Caki2 (cell line): ENCODE measurements around the gene SGCE. TPM values are rescaled to one million over a fixed set of nuclear protein-coding genes. Genes with fewer than 3 reads are reported as not detected.

Source experiments
- DNase-seq: peaks from one replicate; pipeline ENCODE4 v3.0.0-alpha.2; 2015; ENCODE audit warnings: low read depth
- in situ Hi-C: cut with HindIII; loops from 2 replicates; pipeline ENCODE4 v1.10.0; 2016; ENCODE audit warnings: low sequenced_read_pairs, low pct_unique_long_range_greater_than_20kb, mixed read lengths
- total RNA-seq: library from RNA; depleted of rRNA; stranded (reverse); fragments of >200 nt; shearing (Covaris generic); gene quantifications from 2 replicates; pipeline ENCODE4 v1.2.3, GENCODE V29; 2014; ENCODE audit warnings: low replicate concordance; rRNA removed

SGCE gene
- total RNA-seq, 1 experiment from 2014 or later, result 59.8 TPM

GRCh38 chr7:94540428-94540827, 115.5 kb downstream of the SGCE start:
- DNase-seq, result no peak
- in situ Hi-C loops, result no loop called here

Other genes with a start within 250 kb of the SGCE start
- gene CASD1, start 146.3 kb downstream of the SGCE start, total RNA-seq, result 13.3 and 34.8 TPM in 2 replicates